Epidermal melanocyte (primary cell): Measurements from ENCODE around the gene DPP6.

Source experiments
- DNase-seq: peaks from one replicate; pipeline ENCODE4 v3.0.0; 2011; ENCODE audit warnings: low spot score; ENCODE audit not compliant: insufficient read length

Gene DPP6

GRCh38 chr7:154231732-154232131, 179.5 kb downstream of the DPP6 start:
- DNase-seq, result no peak

- no peak for DNase-seq
These were observed 180.5 kb downstream of the DPP6 start for GRCh38 chr7:154232700-154233099.

DNA sequence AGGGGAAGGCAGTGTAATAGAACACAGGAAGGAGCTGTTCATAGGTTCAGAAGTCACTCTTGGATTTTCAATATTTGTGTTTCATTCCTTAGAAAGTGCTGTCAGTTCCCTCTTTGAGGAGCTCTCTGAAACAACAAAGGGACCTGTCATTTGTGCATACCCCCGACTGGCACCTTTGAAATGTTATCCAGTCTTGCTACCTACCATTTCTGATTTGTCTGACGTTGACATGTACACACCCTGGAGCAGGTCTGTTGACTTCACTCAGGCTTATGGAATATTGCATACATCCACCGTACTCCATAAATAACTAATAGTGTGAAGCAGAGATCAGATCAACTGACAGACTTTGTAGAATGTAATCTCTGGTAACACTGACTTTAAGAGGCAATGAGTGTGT, 189.8 kb downstream of the DPP6 start:
- no peak for DNase-seq

DNA sequence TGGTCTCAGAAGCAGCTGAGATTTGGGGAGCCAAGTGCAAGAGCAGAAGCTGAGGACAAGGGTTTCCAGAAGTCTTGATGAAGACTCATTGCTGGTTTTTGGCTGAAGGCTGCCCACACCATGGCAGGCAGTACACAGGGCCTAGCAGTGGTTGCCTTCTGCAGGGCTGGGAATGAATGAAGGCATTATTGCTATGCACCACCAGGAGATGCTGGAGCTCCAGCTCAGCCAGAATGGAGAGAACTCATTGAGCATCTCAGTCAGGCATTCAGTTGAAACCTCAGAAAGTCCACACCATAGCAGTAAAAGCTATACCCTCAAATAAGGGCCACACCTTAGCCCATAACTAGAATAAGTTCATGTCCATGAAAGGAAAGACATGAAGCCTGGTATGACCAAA, 190.5 kb downstream of the DPP6 start:
- no peak for DNase-seq

DNA sequence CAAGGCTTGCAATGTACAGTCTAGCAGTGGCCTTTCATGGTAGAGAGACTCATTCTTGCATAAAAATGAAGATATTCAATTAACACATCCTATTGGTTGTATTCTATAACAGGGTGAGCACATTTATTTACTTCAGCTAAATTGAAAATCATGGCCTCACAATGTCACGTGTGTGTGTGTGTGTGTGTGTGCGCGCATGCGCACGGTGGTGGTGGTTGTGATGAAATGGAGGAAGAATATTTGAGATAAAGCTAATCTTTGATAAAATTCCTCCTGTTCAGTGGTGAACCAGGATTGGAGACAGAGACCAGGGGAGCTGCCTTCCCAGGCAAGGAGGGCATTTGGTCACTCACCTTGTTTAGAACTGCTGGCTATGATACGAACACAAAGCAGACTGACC, 199.8 kb downstream of the DPP6 start:
- DNase-seq, result no peak

- DNase-seq, result no peak
These were observed 201.6 kb downstream of the DPP6 start for GRCh38 chr7:154253810-154254209.

DNA sequence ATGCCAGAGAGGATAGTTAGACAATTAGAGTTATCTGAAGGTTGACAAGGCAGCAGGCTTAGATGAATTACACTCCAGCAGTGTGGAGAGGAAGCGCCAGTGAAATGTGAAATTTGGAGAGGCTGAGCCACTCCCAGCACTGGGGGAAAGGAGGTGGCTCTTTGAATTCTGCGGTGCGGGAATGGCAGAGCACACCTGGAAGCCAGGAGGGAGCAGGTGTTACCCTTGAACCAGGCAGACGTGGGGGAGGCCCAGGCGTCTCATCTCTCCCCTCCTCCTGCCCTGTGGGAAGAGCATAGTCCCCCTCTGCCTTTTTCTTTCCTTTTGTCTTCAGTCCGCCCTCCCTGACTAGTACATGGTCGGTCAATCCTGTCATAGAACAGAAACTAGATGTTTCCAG, 203.1 kb downstream of the DPP6 start:
- no peak for DNase-seq

GRCh38 chr7:154256150-154256549, 204.0 kb downstream of the DPP6 start:
- no peak for DNase-seq

- DNase-seq, result no peak
These were observed 207.2 kb downstream of the DPP6 start for GRCh38 chr7:154259396-154259795.

DNA sequence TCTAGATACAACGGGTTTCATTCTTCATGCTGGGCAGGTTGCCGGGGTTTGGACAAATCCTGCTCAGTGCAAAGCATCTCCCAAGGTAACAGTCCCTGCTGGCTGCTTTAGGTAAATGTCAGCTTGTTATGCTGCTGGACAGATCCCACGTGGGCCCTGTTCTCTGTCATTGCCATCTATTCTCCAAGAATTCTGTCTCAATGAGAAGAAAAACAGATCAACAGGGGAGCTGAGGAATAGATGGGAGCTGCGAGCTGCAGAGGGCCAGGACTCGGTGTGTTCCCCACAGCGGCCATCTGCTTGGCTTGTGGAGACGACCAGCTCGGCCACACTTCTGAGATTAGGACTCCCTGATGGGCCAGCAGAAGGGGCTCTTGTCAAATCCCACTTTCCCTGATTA, 235.2 kb downstream of the DPP6 start:
- no peak for DNase-seq

GRCh38 chr7:154289119-154289518, 236.9 kb downstream of the DPP6 start:
- DNase-seq, result no peak

DNA sequence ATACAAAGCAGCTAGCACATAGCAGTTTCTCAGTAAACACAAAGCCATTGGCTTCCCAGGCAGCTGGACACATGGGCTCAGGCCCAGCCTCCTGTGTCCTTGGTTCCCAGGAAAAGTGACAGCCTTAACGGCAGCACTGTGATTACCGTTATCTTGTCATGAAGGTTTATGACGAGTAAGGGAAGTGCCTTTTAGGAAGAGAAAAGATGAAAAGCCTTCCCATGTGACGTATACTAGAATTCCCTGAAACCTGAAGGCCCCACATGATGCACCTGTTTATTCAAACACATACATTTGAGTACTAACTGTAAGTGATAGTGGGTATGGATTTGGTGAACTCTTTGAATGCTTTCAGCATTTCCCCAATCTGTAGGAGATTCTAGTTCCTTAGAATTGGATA, 244.2 kb downstream of the DPP6 start:
- DNase-seq, result no peak

- no peak for DNase-seq
These were observed 247.5 kb downstream of the DPP6 start for GRCh38 chr7:154299736-154300135.

- DNase-seq, result no peak
These were observed 250.2 kb downstream of the DPP6 start for GRCh38 chr7:154302380-154302779.

- no peak for DNase-seq
These were observed 252.0 kb downstream of the DPP6 start for GRCh38 chr7:154304231-154304630.

DNA sequence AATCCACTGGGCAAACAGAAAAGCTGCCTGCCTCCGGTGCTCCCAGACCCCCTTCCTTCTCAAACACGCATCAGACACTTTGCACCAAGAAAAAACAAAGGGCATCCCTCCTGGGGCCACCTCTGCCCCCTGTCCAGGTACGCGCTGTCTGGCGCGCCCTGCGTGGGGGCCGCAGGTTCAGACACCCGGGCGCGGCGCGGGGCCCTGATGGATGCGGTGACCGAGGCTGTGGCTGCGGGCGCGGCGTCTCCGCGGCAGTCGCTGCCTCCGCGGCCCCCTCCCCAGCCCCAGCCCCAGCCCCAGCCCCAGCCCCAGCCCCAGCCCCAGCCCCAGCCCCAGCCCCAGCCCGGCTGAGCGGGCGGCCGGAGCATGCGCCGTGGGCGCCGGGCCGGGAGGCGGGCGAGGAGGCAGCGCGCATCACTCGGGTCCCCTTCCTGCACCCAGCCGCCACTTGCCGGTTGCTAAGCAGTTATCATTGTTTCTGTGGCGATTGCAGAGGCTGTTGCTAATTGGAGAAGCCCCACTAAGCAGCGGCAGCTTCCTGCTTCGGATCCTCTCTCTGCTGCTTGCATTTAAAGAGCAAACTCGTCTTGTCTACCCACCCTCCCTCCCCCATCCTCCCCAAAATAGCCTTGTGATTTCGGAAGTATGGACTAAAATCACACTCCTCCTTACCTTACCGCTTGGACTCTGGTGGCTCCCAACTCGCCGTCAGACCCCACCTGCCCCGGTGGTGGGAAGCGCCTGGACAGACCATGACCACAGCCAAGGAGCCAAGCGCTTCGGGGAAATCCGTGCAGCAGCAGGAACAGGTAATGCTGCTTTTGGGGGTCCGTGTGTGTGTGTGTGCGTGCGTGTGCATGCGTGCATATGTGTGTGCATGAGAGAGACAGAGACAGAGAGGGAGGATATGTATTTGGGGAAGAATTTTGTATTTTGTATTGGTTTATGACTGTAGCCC, 252.8 kb downstream of the DPP6 start:
- no peak for DNase-seq

DNA sequence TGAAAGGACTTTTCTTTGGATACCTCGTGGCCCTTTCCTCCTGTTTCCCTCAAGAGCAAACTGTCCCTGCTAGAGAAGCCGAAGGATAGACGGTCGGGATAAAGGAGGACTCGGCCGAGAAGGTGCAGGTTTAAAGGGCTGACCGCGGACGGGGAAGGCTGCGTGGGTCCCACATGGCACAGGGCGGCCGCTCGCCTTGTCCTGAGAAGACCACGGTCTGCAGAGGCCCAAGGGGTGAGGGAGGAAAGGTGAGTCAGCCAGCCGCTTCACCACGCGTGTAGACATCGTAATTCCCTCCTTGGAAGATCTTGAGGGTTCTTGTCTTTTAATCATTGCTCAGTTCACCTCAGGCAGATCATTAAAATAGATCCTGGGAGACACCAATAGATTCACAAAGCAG, 253.8 kb downstream of the DPP6 start:
- no peak for DNase-seq

DNA sequence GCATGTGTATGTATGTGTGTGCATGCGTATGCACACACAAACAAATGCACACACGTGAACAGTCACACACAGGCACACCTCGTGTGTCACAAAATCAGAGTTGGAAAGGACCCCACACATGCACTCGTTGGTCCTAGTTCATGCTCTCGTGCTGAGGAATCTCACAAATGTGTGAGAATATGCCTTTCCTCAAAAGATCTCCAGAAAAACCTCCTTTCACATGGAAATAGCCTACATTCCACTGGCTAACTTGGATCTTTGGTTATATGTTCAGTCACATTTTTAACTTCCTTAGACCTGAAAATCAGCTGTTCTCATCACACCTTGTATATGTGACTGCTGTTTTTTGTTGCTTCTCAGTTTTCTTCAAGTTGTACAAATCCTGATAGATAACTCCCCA, 256.7 kb downstream of the DPP6 start:
- no peak for DNase-seq

- no peak for DNase-seq
These were observed 257.9 kb downstream of the DPP6 start for GRCh38 chr7:154310114-154310513.

DNA sequence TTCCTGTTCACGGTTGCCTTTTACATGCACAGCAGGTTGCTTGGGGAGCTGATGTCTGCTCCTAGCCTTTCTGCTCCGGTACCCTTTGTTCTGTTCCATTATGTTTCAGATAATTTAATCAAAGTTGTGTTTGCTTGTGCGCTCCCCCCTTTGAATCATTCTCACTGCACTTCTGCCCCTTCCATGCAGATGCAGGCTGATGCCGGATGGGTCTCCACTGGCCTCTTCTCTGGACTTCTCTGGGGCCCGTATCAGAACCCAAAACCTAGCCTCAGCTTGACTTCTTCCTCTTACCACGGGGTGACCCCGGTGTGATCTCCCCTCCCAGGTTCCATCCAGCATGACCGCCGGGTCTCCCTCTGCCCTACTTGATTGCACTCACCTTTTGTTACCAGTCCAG, 272.0 kb downstream of the DPP6 start:
- DNase-seq, result no peak

DNA sequence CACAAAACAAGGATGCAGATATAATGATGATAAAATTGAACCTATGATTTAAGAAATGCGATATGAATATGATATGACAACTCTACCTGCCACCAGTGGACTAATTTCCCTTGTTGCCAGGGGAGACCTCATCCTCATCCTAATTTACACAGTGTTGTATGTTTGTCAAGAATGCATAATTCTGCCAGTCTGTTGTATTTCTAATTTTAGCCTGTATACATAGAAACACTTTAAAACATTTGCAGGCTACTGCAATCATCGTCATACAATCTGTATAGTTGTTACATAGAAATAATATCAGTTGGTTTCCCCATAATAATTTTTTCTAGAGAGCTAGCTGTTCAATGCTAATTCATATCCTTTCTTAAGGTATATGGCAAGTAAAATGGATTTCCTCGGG, 274.2 kb downstream of the DPP6 start:
- no peak for DNase-seq

DNA sequence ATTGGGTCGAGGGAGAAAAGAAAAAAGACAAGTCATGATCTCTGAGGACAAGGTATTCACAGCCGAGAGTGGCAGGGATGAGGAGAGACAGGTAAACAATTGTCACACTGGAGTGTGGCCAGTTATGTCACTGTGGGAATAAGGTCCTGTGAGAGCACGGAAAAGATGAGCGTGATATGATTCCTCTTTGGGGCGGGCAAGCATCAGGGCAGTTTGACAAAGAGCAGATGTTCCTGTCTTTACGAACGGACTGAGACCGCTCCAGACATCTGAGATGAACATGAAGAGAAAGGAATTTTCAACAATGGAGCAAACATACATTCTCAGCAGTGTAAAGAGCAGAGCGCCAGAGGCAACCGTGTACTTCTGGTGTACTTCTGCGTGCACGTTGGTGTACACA, 278.1 kb downstream of the DPP6 start:
- no peak for DNase-seq

- no peak for DNase-seq
These were observed 280.8 kb downstream of the DPP6 start for GRCh38 chr7:154332811-154333580.
